ENCODE results near the gene TFCP2L1.

Gene TFCP2L1

DNA sequence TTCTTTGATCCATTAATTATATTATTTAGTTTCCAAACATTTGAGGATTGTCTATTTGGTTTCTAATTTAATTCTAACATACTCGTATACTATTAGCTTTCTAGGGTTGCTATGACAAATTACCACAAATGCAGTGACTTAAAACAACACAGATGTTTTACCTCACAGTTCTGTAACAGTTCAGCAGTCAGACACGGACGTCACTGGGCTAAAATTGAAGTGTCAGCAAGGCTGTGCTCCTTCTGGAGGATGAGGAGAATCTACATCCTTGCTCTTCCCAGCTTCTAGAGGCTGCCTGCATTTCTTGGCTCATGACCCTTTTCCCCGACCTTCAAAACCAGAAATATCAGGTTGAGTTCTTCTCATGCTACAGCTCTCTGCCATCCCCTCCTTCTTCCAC is 117.6 kb downstream of the TFCP2L1 start:
- DNase-seq = no peak
